Embryonic facial prominence (tissue), 1 donor: ENCODE data around the gene ZNF771.
"Not testable (repeated sequence)": the region's sequence is repeated elsewhere in the genome, so short reads cannot be mapped to it uniquely, and the experiment has no call there.

Experiments used
- DNase-seq: peaks from one replicate; pipeline ENCODE4 v3.0.0-alpha.2; 2016; ENCODE audit errors: extremely low spot score

The ZNF771 gene

GRCh38 chr16:30434852-30435251 is 27.4 kb downstream of the ZNF771 start:
- DNase-seq = no peak

- no peak for DNase-seq
These were observed 30.2 kb downstream of the ZNF771 start for GRCh38 chr16:30437511-30438046.

DNA sequence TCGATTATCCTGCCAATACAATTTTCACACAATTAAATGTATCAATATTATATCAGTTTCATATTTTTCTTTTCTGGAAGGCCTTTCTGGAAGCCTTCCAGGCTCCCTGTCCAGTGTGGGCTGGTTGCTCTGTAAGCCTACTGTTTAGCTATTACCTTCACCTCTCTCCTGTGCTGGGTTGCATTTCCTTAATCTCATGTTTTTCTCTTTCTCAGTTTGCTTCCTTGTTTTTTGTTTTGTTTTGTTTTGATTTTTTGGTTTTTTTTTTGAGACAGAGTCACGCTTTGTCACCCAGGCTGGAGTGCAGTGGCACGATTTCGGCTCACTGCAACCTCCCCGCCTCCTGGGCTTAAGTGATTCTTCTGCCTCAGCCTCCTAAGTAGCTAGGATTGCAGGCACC is 31.4 kb downstream of the ZNF771 start:
- DNase-seq = no peak

DNA sequence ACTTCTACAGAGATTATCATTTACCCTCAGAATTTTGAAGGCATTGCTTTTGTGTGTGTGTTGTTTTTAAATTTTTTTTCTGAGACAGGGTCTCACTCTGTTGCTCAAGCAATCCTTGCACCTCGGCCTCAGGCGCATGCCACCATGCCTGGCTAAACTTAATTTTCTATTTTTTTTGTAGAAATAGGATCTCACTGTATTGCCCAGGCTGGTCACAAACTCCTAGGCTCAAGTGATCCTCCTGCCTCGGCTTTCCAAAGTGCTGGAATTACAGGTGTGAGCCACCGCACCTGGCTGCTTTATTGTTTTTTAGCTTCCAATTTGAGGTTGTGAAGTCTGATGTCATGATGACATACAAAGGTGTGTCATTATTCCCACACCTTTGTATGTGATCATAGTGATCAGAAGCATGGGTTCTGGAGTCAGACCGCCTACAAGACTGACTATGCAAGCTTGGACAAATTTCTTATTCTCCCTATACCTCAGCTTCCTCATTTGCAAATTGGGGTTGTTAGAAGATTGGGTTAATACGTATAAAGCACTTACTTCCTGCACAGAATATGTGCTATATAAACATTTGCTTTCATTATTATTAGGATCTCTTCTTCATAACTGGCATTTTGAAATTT is 32.4 kb downstream of the ZNF771 start:
- DNase-seq = no peak

- no peak for DNase-seq
These were observed 36.2 kb downstream of the ZNF771 start for GRCh38 chr16:30443631-30444030.

GRCh38 chr16:30444231-30445148 is 37.1 kb downstream of the ZNF771 start:
- DNase-seq = no peak

GRCh38 chr16:30445149-30445407 is 37.7 kb downstream of the ZNF771 start:
- DNase-seq = no peak

- DNase-seq = peak; percentile 86
These were observed 38.2 kb downstream of the ZNF771 start, which contains the start of gene SEPHS2 for GRCh38 chr16:30445408-30446202. SEPHS2 (minus strand) TSS chr16:30445874; CDS start chr16:30445727, 147 bp downstream.

GRCh38 chr16:30446203-30446595 is 38.8 kb downstream of the ZNF771 start:
- no peak for DNase-seq

- no peak for DNase-seq
These were observed 40.3 kb downstream of the ZNF771 start for GRCh38 chr16:30447512-30448226.

GRCh38 chr16:30449116-30449435 is 41.7 kb downstream of the ZNF771 start:
- DNase-seq = no peak

DNA sequence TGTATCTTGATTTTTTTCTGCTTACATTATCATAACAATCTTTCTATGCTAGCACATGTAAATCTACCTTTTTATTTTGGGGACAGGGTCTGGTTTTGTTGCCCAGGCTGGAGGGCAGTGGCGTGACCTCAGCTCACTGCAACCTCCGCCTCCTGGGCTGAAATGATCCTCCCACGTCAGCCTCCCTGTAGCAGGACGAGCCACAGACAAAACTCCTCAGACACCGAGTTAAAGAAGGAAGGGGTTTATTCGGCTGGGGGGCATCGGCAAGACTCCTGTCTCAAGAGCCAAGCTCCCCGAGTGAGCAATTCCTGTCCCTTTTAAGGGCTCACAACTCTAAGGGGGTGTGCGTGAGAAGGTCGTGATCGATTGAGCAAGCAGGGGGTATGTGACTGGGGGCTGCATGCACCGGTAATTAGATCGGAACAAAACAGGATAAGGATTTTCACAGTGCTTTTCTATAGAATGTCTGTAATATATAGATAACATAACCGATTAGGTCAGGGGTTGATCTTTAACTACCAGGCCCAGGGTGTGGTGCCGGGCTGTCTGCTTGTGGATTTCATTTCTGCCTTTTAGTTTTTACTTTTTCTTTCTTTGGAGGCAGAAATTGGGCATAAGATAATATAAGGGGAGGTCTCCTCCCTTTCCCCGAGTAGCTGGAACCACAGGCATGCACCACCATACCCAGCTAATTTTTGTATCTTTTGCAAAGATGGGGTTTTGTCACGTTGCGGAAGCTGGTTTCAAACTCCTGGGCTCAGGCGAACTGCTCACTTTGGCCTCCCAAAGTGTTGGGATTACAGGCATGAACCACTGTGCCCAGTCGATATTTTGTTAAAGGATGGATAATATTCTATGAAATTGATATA is 45.5 kb downstream of the ZNF771 start:
- not testable (repeated sequence) for DNase-seq

GRCh38 chr16:30456302-30456701 is 48.9 kb downstream of the ZNF771 start:
- no peak for DNase-seq

- DNase-seq = no peak
These were observed 49.9 kb downstream of the ZNF771 start for GRCh38 chr16:30457256-30457655.

DNA sequence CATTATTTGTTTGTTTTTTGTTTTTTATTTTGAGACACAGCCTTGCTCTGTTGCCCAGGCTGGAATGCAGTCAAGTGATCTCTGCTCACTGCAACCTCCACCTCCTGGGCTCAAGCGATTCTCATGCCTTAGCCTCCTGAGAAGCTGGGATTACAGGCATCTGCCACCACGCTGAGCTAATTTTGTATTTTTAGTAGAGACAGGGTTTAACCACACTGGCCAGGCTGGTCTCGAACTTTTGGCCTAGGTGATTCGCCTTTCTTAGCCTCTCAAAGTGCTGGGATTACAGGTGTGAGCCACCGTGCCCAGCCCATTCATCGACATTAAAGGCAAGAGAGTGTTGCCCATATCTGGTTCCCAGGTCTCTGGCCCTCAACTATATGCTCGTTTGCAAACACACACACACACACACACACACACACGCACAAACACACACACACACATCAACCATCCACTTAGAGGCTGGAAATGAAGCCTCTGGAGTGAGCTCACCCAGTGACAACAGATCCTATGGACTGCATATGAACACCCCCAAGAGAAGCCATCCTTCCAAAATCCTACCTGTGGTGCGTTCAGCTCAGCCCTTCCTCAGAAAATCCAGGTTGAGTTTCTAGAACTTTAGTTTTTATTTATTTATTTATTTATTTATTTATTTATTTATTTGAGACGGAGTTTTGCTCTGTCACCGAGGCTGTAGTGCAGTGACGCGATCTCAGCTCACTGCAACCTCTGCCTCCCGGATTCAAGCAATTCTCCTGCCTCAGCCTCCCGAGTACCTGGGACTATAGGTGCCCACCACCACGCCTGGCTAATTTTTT is 50.5 kb downstream of the ZNF771 start:
- no peak for DNase-seq

DNA sequence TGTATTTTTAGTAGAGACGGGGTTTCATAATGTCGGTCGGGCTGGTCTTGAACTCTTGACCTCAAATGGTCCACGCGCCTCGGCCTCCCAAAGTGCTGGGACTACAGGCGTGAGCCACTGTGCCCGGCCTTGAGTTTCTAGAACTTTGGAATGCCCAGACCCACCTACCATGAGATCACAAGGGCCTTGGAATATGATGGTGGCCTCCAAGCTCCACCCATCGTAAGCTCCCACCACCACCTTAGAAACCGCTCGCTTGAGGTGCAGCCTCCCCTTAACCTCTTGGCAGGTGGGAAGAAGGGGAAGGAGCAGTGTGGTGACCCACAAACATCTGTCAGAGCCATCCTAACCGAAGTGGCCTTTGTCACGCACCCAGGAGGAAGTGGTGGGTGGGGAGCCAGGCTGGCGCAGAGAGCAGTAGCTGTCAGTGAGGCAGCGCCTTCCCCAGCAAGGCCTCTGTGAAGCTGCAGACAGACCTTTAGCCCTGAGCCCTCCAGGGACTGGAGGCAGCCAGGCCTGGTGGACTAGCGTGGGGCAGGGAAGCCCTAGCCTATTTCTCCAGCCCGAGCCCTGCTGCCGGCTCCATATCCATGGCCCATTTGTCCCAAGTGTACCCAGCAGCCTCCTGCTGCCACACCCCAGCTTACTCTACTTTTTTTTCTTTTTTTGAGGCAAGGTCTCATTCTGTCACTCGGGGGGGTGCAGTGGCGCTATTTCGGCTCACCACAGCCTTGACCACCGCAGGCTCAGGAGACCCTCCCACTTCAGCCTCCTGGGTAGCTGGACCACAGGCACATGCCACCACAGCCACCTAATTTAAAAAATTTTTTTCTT is 51.4 kb downstream of the ZNF771 start:
- no peak for DNase-seq

GRCh38 chr16:30459456-30459855 is 52.0 kb downstream of the ZNF771 start:
- DNase-seq = no peak

- DNase-seq = not testable (repeated sequence)
These were observed 54.0 kb downstream of the ZNF771 start for GRCh38 chr16:30461426-30461825.

GRCh38 chr16:30464078-30464477 is 56.7 kb downstream of the ZNF771 start:
- DNase-seq = no peak
